Measurements from ENCODE around the gene F3. TPM values are rescaled to one million over a fixed set of nuclear protein-coding genes. Genes with fewer than 3 reads are reported as not detected.
A peak's percentile ranks its signal among the peaks of the same experiment; 100 is the strongest.

F3 gene
- total and polyA plus RNA-seq, 5 donors from 2014 or later: not detected

DNA sequence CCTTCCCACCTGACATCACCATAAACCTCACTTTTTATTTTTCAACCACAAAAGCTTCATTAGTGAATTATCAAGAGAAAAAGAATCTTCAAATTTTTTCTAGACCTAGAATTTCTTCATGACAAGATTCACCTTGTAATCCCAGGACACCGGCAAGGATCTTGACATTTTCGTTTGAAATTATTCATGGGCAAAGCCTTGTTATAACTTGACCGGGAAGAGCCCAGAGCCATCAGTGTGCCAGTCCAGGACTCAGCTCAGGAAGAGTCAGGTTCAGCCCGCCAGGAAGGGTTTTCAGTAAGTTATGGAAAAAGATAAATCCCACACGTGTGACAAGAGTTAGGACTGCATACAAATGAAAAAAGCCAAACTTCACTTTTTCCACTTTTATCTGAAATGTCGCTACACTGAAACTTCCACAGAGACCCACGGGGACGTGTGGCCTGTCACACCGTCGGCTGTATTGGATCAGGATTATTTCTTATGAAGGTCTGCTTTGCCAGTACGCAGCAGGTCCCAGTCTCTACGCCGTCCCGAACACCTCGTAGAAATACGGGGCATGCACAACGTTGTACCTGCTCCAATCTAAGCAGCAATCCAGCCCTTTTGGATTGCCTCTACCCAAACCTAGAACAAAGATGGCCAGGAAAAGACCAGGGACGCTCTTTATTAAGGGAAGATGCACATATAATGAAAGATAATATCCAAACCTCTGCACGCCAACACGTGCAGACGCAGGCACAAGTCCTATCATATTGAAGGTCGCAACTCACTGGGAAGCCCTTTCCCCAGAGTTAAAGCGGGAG, 916 bp downstream of the F3 start:
- H3K4me3 ChIP-seq (ENCODE audit: low read depth, low read length): no peak overlapping the region
- H3K36me3 ChIP-seq (ENCODE audit: control insufficient read depth, insufficient read depth, low read length): no peaks in the 10 kb centered on the region
- ATAC-seq (ENCODE audit: low read depth in 2 of 2): no peak
- no peak overlapping the region for H3K27ac ChIP-seq (ENCODE audit: insufficient read depth, low read length, poor library complexity, severe bottlenecking)
- H3K4me1 ChIP-seq (ENCODE audit: control insufficient read depth, insufficient read depth, low read length, poor library complexity, severe bottlenecking): peaks cover 5% of the 10 kb centered on the region
- H3K9me3 ChIP-seq (ENCODE audit: control insufficient read depth in 2 of 2, low read length in 2 of 2): no peaks in the 10 kb centered on the region
- H3K4me1 Mint-ChIP-seq: peaks cover 4 to 25% (median 6%) of the 10 kb centered on the region in 4 donors
- H3K27me3 ChIP-seq (ENCODE audit: control insufficient read depth, insufficient read depth, low read length): peaks cover 44% of the 10 kb centered on the region
- H3K4me3 Mint-ChIP-seq: peak overlapping the region in 2 of 4 donors; percentile 39 to 54
- no peak overlapping the region for H3K27ac Mint-ChIP-seq
- no peaks in the 10 kb centered on the region for H3K36me3 Mint-ChIP-seq
- DNase-seq: no peak
- peaks cover 64% of the 10 kb centered on the region for H3K27me3 Mint-ChIP-seq
- peaks cover 0 to 5% (median 0%) of the 10 kb centered on the region in 7 donors for H3K9me3 Mint-ChIP-seq

DNA sequence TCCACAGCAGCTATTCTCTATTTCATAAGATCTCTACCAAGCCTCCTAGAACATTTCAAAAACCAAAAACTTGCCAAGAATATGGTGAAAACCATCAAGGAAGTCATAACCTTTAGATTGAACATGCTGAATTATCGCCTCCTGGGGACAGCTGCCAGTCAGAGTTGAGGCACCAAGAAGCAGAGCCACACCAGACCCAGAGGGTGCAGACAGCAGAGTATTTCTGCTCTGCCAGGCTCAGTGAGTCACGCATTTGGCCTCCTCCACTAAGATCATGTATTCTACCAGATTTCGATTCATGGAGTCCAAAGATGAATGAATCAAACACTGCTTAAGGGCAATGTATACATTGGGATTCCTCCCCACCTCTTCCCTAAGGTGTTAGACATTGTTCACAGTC, 2.1 kb downstream of the F3 start:
- Mint-ChIP-seq H3K9me3 (peaks cover 0 to 5% (median 0%) of the 10 kb centered on the region in 7 donors), H3K27ac (no peak overlapping the region), H3K4me3 (no peak overlapping the region), H3K27me3 (peaks cover 58% of the 10 kb centered on the region), H3K4me1 (peaks cover 4 to 25% (median 5%) of the 10 kb centered on the region in 4 donors), H3K36me3 (no peaks in the 10 kb centered on the region)
- ATAC-seq (ENCODE audit: low read depth in 2 of 2): no peak
- no peak for DNase-seq
- Histone ChIP-seq H3K27ac (ENCODE audit: insufficient read depth, low read length, poor library complexity, severe bottlenecking) (no peak overlapping the region), H3K4me1 (ENCODE audit: control insufficient read depth, insufficient read depth, low read length, poor library complexity, severe bottlenecking) (peaks cover 5% of the 10 kb centered on the region), H3K36me3 (ENCODE audit: control insufficient read depth, insufficient read depth, low read length) (no peaks in the 10 kb centered on the region), H3K9me3 (ENCODE audit: control insufficient read depth in 2 of 2, low read length in 2 of 2) (no peaks in the 10 kb centered on the region), H3K27me3 (ENCODE audit: control insufficient read depth, insufficient read depth, low read length) (peaks cover 41% of the 10 kb centered on the region), H3K4me3 (ENCODE audit: low read depth, low read length) (no peak overlapping the region)

DNA sequence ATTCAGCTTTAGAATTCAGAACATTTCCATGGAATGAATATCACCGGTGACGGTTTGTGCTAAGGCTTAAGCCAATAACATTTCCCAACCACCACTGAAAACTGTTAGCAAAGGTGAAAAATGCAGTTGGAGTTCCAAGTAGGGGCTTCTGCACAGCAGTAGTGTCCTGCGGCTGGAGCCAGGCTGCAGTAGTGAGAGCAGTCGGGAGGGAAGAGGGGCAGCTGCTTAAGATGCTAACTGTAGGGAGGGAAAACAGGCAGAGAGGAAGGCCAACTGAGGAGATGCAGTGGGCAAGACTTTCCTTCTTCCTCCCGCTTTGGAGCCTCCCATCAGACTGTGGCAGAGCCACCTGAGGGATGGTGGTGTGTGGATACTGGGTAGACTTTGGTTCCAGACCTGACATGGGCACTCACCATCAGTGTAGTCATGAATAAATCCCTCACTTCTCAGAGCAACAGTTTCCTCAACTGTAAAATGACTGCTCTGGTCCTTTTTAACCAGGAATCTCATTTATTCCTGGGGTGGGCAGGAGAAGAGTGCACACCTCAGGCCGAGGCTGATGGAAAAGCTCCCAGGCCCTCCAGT, 3.2 kb downstream of the F3 start:
- DNase-seq: no peak
- Mint-ChIP-seq H3K4me1 (peaks cover 0 to 25% (median 5%) of the 10 kb centered on the region in 4 donors), H3K4me3 (no peak overlapping the region), H3K27ac (no peak overlapping the region), H3K36me3 (no peaks in the 10 kb centered on the region), H3K9me3 (peaks cover 0 to 5% (median 0%) of the 10 kb centered on the region in 7 donors), H3K27me3 (peaks cover 46% of the 10 kb centered on the region)
- no peak for ATAC-seq (ENCODE audit: low read depth in 2 of 2)
- H3K36me3 ChIP-seq (ENCODE audit: control insufficient read depth, insufficient read depth, low read length): no peaks in the 10 kb centered on the region
- H3K4me3 ChIP-seq (ENCODE audit: low read depth, low read length): no peak overlapping the region
- no peaks in the 10 kb centered on the region for H3K9me3 ChIP-seq (ENCODE audit: control insufficient read depth in 2 of 2, low read length in 2 of 2)
- H3K4me1 ChIP-seq (ENCODE audit: control insufficient read depth, insufficient read depth, low read length, poor library complexity, severe bottlenecking): peaks cover 5% of the 10 kb centered on the region
- peaks cover 31% of the 10 kb centered on the region for H3K27me3 ChIP-seq (ENCODE audit: control insufficient read depth, insufficient read depth, low read length)
- H3K27ac ChIP-seq (ENCODE audit: insufficient read depth, low read length, poor library complexity, severe bottlenecking): no peak overlapping the region

DNA sequence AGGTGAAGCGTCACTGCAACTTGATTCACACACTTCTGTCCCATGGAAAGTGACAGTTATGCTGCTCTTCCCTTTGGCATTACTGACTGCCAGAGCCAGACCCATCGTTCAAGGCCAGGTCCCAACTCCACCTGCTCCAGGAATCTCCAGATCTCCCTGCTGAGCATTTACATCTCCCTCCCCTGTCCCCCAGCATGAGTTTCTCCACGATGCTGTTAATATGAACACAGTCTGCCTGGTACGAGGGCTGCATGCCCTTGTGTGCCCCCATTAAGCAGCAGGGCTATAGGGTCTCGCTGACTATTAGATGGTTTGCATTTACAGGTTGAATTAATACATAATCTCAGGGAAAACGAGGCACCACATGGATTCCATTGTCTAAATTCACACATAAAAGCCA, 4.3 kb downstream of the F3 start:
- H3K27ac ChIP-seq (ENCODE audit: insufficient read depth, low read length, poor library complexity, severe bottlenecking): no peak overlapping the region
- no peak overlapping the region for H3K4me3 Mint-ChIP-seq
- H3K36me3 Mint-ChIP-seq: no peaks in the 10 kb centered on the region
- peaks cover 0 to 5% (median 0%) of the 10 kb centered on the region in 7 donors for H3K9me3 Mint-ChIP-seq
- H3K27ac Mint-ChIP-seq: no peak overlapping the region
- H3K36me3 ChIP-seq (ENCODE audit: control insufficient read depth, insufficient read depth, low read length): no peaks in the 10 kb centered on the region
- no peaks in the 10 kb centered on the region for H3K9me3 ChIP-seq (ENCODE audit: control insufficient read depth in 2 of 2, low read length in 2 of 2)
- H3K4me3 ChIP-seq (ENCODE audit: low read depth, low read length): no peak overlapping the region
- H3K27me3 Mint-ChIP-seq: peaks cover 36% of the 10 kb centered on the region
- H3K4me1 ChIP-seq (ENCODE audit: control insufficient read depth, insufficient read depth, low read length, poor library complexity, severe bottlenecking): peaks cover 4% of the 10 kb centered on the region
- ATAC-seq (ENCODE audit: low read depth in 2 of 2) (no peak), DNase-seq (no peak)
- H3K27me3 ChIP-seq (ENCODE audit: control insufficient read depth, insufficient read depth, low read length): peaks cover 23% of the 10 kb centered on the region
- peaks cover 0 to 17% (median 0%) of the 10 kb centered on the region in 4 donors for H3K4me1 Mint-ChIP-seq

DNA sequence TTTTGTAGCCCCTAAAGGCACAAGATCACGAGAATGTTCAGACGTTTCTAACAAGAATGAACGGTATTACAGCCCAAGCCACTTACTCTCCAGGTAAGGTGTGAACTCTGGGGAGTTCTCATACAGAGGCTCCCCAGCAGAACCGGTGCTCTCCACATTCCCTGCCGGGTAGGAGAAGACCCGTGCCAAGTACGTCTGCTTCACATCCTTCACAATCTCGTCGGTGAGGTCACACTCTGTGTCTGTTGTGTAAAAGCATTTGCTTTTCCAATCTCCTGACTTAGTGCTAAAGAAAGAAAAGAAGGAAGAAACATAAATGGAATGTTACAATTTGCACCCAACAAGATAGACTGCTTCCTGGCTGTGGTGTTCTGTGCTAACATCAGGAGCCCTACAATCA, 5.7 kb downstream of the F3 start:
- peaks cover 0 to 9% (median 0%) of the 10 kb centered on the region in 4 donors for H3K4me1 Mint-ChIP-seq
- DNase-seq: no peak
- no peaks in the 10 kb centered on the region for H3K4me1 ChIP-seq (ENCODE audit: control insufficient read depth, insufficient read depth, low read length, poor library complexity, severe bottlenecking)
- no peak for ATAC-seq (ENCODE audit: low read depth in 2 of 2)
- no peaks in the 10 kb centered on the region for H3K36me3 Mint-ChIP-seq
- no peaks in the 10 kb centered on the region for H3K9me3 ChIP-seq (ENCODE audit: control insufficient read depth in 2 of 2, low read length in 2 of 2)
- H3K4me3 Mint-ChIP-seq: no peak overlapping the region
- H3K27me3 ChIP-seq (ENCODE audit: control insufficient read depth, insufficient read depth, low read length): peaks cover 21% of the 10 kb centered on the region
- H3K27ac ChIP-seq (ENCODE audit: insufficient read depth, low read length, poor library complexity, severe bottlenecking): no peak overlapping the region
- no peak overlapping the region for H3K4me3 ChIP-seq (ENCODE audit: low read depth, low read length)
- H3K27ac Mint-ChIP-seq: no peak overlapping the region
- peaks cover 0 to 2% (median 0%) of the 10 kb centered on the region in 7 donors for H3K9me3 Mint-ChIP-seq
- no peaks in the 10 kb centered on the region for H3K36me3 ChIP-seq (ENCODE audit: control insufficient read depth, insufficient read depth, low read length)
- H3K27me3 Mint-ChIP-seq: peaks cover 26% of the 10 kb centered on the region

DNA sequence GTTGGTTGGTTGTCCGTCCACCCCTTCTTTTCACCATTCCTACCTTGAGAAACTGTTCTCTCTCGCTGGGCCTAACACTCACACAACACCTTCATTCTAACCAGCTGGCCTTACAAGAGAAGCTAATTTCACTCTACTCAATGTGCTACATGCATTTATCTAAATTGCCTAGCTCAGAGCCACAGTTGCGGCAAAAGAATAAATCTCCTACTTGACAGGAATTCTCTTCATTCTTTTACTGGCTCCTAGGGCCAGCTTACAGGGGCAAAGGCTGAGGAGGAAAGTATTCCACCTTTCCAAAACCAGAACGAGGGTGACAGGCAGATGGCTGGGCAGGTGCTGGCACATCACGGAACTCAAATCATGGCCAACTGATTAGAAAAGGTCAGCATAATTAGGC, 6.5 kb downstream of the F3 start:
- ATAC-seq (ENCODE audit: low read depth in 2 of 2): no peak
- Mint-ChIP-seq H3K27ac (no peak overlapping the region), H3K9me3 (no peaks in the 10 kb centered on the region), H3K27me3 (peaks cover 18% of the 10 kb centered on the region), H3K4me3 (no peak overlapping the region), H3K36me3 (no peaks in the 10 kb centered on the region), H3K4me1 (peaks cover 0 to 3% (median 0%) of the 10 kb centered on the region in 4 donors)
- Histone ChIP-seq H3K27me3 (ENCODE audit: control insufficient read depth, insufficient read depth, low read length) (peaks cover 16% of the 10 kb centered on the region), H3K27ac (ENCODE audit: insufficient read depth, low read length, poor library complexity, severe bottlenecking) (no peak overlapping the region), H3K9me3 (ENCODE audit: control insufficient read depth in 2 of 2, low read length in 2 of 2) (no peaks in the 10 kb centered on the region), H3K4me3 (ENCODE audit: low read depth, low read length) (no peak overlapping the region), H3K4me1 (ENCODE audit: control insufficient read depth, insufficient read depth, low read length, poor library complexity, severe bottlenecking) (no peaks in the 10 kb centered on the region), H3K36me3 (ENCODE audit: control insufficient read depth, insufficient read depth, low read length) (no peaks in the 10 kb centered on the region)
- no peak for DNase-seq

DNA sequence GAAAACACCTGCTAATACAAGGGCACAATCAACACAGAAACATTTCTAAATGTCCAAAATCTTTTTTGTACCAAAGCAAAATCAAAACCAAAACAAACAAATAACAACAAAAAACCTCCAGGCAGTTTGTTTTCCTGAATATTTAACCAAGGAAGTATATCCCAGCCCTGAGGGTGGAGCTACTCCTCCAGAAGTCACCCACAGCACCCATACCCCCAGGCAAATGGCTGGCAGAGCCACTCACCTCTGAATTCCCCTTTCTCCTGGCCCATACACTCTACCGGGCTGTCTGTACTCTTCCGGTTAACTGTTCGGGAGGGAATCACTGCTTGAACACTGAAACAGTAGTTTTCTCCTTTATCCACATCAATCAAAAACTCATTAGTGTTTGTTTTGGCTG, 9.5 kb downstream of the F3 start:
- H3K36me3 ChIP-seq (ENCODE audit: control insufficient read depth, insufficient read depth, low read length): no peaks in the 10 kb centered on the region

More for the DNA sequence above, 9.5 kb downstream of the F3 start:
- H3K4me3 ChIP-seq (ENCODE audit: low read depth, low read length): no peak overlapping the region
- H3K4me1 Mint-ChIP-seq: no peaks in the 10 kb centered on the region
- H3K4me3 Mint-ChIP-seq: no peak overlapping the region
- H3K36me3 Mint-ChIP-seq: no peaks in the 10 kb centered on the region
- H3K27ac Mint-ChIP-seq: no peak overlapping the region
- no peaks in the 10 kb centered on the region for H3K9me3 Mint-ChIP-seq
- H3K27me3 Mint-ChIP-seq: peaks cover 4% of the 10 kb centered on the region
- no peaks in the 10 kb centered on the region for H3K9me3 ChIP-seq (ENCODE audit: control insufficient read depth in 2 of 2, low read length in 2 of 2)
- ATAC-seq (ENCODE audit: low read depth in 2 of 2) (no peak), DNase-seq (no peak)
- H3K27ac ChIP-seq (ENCODE audit: insufficient read depth, low read length, poor library complexity, severe bottlenecking): no peak overlapping the region
- no peaks in the 10 kb centered on the region for H3K4me1 ChIP-seq (ENCODE audit: control insufficient read depth, insufficient read depth, low read length, poor library complexity, severe bottlenecking)
- H3K27me3 ChIP-seq (ENCODE audit: control insufficient read depth, insufficient read depth, low read length): peaks cover under 1% of the 10 kb centered on the region
